22Rv1 (cell line): ENCODE measurements around the gene TMTC2.

ENCODE experiments used
- H3K27ac ChIP-seq: fragments of 450-650 bp; 2 replicates; pipeline ENCODE4 v1.5.1; 2017
- CTCF ChIP-seq: fragments of 450-650 bp; IDR thresholded peaks from 2 replicates; pipeline ENCODE4 v1.5.1; 2017; ENCODE audit warnings: mild to moderate bottlenecking
- ZFX ChIP-seq: fragments of 450-650 bp; IDR thresholded peaks from 2 replicates; pipeline ENCODE4 v1.6.1; 2017; ENCODE audit warnings: antibody characterized with exemption, borderline replicate concordance

Gene TMTC2

GRCh38 chr12:82964446-82964845 is 277.7 kb downstream of the TMTC2 start:
- TF ChIP-seq CTCF (no peak), ZFX (no peak)
- H3K27ac ChIP-seq, result no peak overlapping the region

- TF ChIP-seq CTCF (no peak), ZFX (no peak)
- H3K27ac ChIP-seq, result no peak overlapping the region
Measured at GRCh38 chr12:82966001-82966559, 279.4 kb downstream of the TMTC2 start.

- TF ChIP-seq ZFX (no peak), CTCF (no peak)
- no peak overlapping the region for H3K27ac ChIP-seq
Measured at GRCh38 chr12:82968631-82969367, 282.1 kb downstream of the TMTC2 start.

GRCh38 chr12:82970614-82971013 is 283.9 kb downstream of the TMTC2 start:
- H3K27ac ChIP-seq, result no peak overlapping the region
- TF ChIP-seq ZFX, result no peak
- no peak for TF ChIP-seq CTCF

GRCh38 chr12:82971584-82971983 is 284.9 kb downstream of the TMTC2 start:
- no peak for TF ChIP-seq ZFX
- no peak for TF ChIP-seq CTCF
- no peak overlapping the region for H3K27ac ChIP-seq

GRCh38 chr12:82972624-82973023 is 285.9 kb downstream of the TMTC2 start:
- TF ChIP-seq ZFX, result no peak
- no peak for TF ChIP-seq CTCF
- H3K27ac ChIP-seq, result no peak overlapping the region

GRCh38 chr12:82973592-82973991 is 286.9 kb downstream of the TMTC2 start:
- TF ChIP-seq ZFX (no peak), CTCF (no peak)
- H3K27ac ChIP-seq, result no peak overlapping the region
